ENCODE results near the gene EHD1.

EHD1 gene

GRCh38 chr11:64891215-64891848 lies 12.9 kb upstream of the EHD1 start:
- Histone ChIP-seq H3K4me1 (ENCODE audit: control insufficient read depth, low read length) (peaks cover 35% of the 10 kb centered on the region), H3F3A (ENCODE audit: control insufficient read depth, insufficient read depth) (peaks cover 7% of the 10 kb centered on the region; the same call in 1 of the 2 replicates), H3K4me2 (ENCODE audit: low read length) (no peak overlapping the region), H3K27me3 (ENCODE audit: control insufficient read depth, low read length) (no peaks in the 10 kb centered on the region), H4K20me1 (ENCODE audit: control insufficient read depth, insufficient read depth, low read depth, low read length) (no peaks in the 10 kb centered on the region), H3K27ac (ENCODE audit: low read depth, low read length) (no peak overlapping the region), H3K4me3 (ENCODE audit: low read length) (no peak overlapping the region), H3K79me2 (ENCODE audit: control insufficient read depth, low read length) (no peaks in the 10 kb centered on the region), H3K36me3 (ENCODE audit: control insufficient read depth, low read length) (peaks cover 3% of the 10 kb centered on the region; the same call in 1 of the 2 replicates), H3K9me2 (replicated peaks; ENCODE audit: control insufficient read depth, low read length) (no peaks in the 10 kb centered on the region), H3K9me3 (ENCODE audit: control insufficient read depth, insufficient read depth, low read length) (no peaks in the 10 kb centered on the region)
- TF ChIP-seq, protein P1, sequence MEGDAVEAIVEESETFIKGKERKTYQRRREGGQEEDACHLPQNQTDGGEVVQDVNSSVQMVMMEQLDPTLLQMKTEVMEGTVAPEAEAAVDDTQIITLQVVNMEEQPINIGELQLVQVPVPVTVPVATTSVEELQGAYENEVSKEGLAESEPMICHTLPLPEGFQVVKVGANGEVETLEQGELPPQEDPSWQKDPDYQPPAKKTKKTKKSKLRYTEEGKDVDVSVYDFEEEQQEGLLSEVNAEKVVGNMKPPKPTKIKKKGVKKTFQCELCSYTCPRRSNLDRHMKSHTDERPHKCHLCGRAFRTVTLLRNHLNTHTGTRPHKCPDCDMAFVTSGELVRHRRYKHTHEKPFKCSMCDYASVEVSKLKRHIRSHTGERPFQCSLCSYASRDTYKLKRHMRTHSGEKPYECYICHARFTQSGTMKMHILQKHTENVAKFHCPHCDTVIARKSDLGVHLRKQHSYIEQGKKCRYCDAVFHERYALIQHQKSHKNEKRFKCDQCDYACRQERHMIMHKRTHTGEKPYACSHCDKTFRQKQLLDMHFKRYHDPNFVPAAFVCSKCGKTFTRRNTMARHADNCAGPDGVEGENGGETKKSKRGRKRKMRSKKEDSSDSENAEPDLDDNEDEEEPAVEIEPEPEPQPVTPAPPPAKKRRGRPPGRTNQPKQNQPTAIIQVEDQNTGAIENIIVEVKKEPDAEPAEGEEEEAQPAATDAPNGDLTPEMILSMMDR (IDR thresholded peaks at IDR 0.05; ENCODE audit: low read depth, low read length, poor library complexity, severe bottlenecking): no peak
- TF ChIP-seq EZH2phosphoT487 (IDR thresholded peaks at IDR 0.05; ENCODE audit: borderline replicate concordance, low read length): no peak

DNA sequence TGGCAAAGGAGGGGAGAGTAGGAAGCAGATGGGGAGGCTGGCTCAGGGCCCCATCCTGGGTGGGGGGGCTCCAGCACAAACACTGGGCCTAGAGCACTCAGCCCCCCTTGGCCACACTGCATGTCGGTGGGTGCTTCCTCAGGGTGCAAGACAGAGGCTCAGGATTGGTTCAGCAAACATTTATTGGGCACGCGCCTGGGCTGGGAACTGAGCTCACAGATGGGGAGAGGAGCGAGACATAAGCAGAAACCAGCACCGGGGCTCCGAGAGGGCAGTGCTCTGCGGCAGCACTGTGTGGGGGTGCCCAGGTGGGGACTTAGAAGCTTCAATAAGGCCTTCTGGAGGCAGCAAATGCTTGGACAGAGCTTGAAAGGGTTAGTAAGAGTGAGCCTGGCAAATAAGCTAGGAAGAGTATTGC lies 12.1 kb upstream of the EHD1 start:
- Histone ChIP-seq H3K9me2 (replicated peaks; ENCODE audit: control insufficient read depth, low read length) (no peaks in the 10 kb centered on the region), H3K4me2 (ENCODE audit: low read length) (no peak overlapping the region), H3K9me3 (ENCODE audit: control insufficient read depth, insufficient read depth, low read length) (no peaks in the 10 kb centered on the region), H3K27ac (ENCODE audit: low read depth, low read length) (no peak overlapping the region), H3K4me3 (ENCODE audit: low read length) (no peak overlapping the region), H4K20me1 (ENCODE audit: control insufficient read depth, insufficient read depth, low read depth, low read length) (no peaks in the 10 kb centered on the region), H3K27me3 (ENCODE audit: control insufficient read depth, low read length) (no peaks in the 10 kb centered on the region), H3K36me3 (ENCODE audit: control insufficient read depth, low read length) (peaks cover 3% of the 10 kb centered on the region; the same call in 1 of the 2 replicates), H3K4me1 (ENCODE audit: control insufficient read depth, low read length) (peaks cover 40% of the 10 kb centered on the region), H3F3A (ENCODE audit: control insufficient read depth, insufficient read depth) (peaks cover 7% of the 10 kb centered on the region; the same call in 1 of the 2 replicates), H3K79me2 (ENCODE audit: control insufficient read depth, low read length) (no peaks in the 10 kb centered on the region)
- TF ChIP-seq EZH2phosphoT487 (IDR thresholded peaks at IDR 0.05; ENCODE audit: borderline replicate concordance, low read length): no peak
- TF ChIP-seq, protein P1 (IDR thresholded peaks at IDR 0.05; ENCODE audit: low read depth, low read length, poor library complexity, severe bottlenecking): no peak

DNA sequence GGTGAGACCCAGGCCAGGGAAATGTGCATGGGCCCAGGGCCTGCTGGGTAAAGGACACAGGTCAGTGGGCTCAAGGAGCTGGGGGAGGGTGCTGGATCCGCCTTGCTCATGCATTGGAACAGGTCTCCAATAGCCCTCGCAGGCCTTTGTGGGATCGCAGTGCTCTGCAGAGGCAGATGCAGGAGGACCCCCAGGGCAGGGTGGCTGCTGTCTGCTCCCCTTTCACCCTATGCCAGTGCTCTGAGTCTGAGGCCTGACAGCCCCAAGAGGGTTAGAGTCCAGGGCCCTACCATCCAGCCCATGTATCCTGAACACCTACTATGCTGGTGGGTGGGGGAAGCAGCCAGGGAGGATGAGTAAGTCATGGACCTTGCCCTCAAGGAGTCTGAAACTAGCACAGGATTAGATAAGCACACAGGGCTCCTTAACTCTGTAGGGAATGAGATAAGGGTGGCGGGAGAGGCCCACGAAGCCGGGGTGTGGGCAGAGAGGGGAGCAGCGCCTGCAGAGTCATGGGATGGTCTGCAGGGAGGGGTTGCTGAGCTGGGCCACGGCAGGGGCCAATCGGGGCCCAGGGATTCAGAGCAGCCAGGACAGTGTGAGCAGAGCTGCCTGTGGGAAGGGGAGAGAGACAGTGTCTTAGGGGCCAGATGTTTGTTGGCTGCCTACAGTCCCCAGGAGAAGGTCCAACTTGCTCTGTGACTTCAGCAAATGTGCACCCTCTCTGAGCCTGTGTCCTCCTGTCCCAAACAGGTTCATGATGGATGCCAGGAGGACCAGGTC lies 10.5 kb upstream of the EHD1 start:
- no peaks in the 10 kb centered on the region for H3K79me2 ChIP-seq (ENCODE audit: control insufficient read depth, low read length)
- peaks cover 43% of the 10 kb centered on the region for H3K4me1 ChIP-seq (ENCODE audit: control insufficient read depth, low read length)
- no peak overlapping the region for H3K27ac ChIP-seq (ENCODE audit: low read depth, low read length)
- H3K4me2 ChIP-seq (ENCODE audit: low read length): no peak overlapping the region
- H3K36me3 ChIP-seq (ENCODE audit: control insufficient read depth, low read length): no peaks in the 10 kb centered on the region
- no peaks in the 10 kb centered on the region for H4K20me1 ChIP-seq (ENCODE audit: control insufficient read depth, insufficient read depth, low read depth, low read length)
- H3K9me2 ChIP-seq (replicated peaks; ENCODE audit: control insufficient read depth, low read length): no peaks in the 10 kb centered on the region
- no peaks in the 10 kb centered on the region for H3K27me3 ChIP-seq (ENCODE audit: control insufficient read depth, low read length)
- TF ChIP-seq, protein P1 (IDR thresholded peaks at IDR 0.05; ENCODE audit: low read depth, low read length, poor library complexity, severe bottlenecking): no peak
- TF ChIP-seq EZH2phosphoT487 (IDR thresholded peaks at IDR 0.05; ENCODE audit: borderline replicate concordance, low read length): no peak
- peaks cover 7% of the 10 kb centered on the region; the same call in 1 of the 2 replicates for H3F3A ChIP-seq (ENCODE audit: control insufficient read depth, insufficient read depth)
- no peaks in the 10 kb centered on the region for H3K9me3 ChIP-seq (ENCODE audit: control insufficient read depth, insufficient read depth, low read length)
- no peak overlapping the region for H3K4me3 ChIP-seq (ENCODE audit: low read length)
